Colon (tissue), 2 donors: Measurements from ENCODE around the gene LEFTY1.

ENCODE experiments used
- FAIRE-seq: peaks from 2 replicates; lab custom pipeline; 2012; peaks lifted over from hg19 to GRCh38; lab: Jason Lieb, UNC
- donor health status: control.
- donor health status: control.

LEFTY1 gene

DNA sequence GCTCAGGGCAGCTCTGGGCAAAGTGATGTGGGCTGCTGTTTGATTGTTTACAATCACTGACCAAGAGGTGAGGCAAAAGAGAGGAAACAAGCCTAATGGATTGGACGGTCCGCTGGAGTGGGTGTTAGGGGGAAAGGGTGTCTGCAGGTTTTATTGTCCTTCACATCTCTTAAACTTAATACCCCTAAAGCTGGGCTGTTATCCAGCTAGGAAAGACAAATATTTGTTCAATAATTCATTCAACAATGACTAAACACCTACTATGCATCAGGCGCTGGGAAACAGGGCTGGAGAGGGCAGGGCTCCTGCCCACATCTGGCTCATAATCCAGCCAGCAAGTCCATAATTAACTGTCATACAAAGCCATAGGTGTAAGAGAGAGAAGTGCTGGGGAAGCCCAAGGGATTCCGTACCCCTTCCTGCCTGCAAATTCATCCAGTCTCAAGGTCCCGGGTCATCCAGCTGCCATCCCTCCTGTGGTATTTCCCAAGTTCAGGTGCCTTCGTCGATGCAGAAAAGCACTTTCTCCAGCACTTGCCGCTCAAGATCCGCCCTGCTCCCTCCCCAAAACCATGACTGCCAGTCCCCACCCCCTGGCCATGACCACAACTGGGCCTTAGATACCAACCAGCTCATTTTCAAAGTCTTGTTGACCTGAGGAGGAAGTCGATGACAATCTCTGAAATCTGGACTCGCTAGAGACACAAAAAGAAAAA is 17.4 kb downstream of the LEFTY1 start:
- FAIRE-seq, result no peak

DNA sequence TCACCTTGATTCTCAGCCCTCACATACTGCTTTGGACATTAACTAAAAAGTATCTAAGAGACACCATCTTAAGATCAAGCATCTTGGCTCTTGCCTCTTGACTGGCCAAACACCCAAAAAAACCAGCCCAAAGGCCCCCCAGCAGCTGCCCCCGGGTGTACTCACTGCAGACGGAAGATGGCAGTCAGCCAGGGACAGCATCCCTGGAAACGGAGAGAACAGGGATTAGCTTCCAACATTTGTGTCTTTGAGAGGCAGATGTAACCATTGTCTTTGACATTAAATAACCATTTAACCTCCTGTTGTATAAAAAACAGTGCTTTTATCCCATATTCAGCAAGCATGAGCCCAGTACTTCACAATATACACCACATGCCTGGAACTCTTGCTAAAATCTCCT is 18.0 kb downstream of the LEFTY1 start:
- no peak for FAIRE-seq

DNA sequence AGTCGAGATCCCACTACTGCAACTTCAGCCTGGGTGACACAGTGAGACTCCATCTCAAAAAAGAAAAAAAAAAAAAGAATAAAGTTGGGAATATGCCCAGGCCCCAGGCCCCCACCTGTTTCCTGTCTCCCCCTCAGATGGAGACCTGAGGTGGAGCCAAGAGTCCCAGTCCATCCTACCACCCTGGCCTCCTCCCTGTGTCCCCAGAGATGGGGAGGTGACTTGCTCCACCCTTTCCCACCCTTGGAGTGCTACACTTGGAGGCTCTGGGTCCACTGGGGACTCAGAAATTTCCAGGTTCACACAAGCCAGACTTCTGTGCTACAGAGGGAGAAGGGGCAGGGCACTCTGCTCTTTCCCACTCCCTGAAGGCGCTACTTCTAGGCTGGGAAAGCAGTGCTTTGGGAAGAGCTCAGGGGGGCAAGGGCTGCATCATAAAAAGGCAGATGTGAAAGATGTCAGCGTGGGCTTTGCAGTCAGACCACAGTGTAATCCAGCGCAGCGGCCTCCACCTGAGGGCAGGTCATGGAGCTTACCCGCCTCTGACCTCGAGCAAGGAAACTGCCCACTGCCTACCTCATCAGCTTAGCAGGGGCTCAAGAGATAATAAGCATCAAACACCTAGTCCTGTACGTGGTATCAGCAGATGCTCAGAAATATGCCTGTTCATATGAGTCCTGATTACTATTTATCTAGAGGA is 20.2 kb downstream of the LEFTY1 start:
- FAIRE-seq, result no peak

DNA sequence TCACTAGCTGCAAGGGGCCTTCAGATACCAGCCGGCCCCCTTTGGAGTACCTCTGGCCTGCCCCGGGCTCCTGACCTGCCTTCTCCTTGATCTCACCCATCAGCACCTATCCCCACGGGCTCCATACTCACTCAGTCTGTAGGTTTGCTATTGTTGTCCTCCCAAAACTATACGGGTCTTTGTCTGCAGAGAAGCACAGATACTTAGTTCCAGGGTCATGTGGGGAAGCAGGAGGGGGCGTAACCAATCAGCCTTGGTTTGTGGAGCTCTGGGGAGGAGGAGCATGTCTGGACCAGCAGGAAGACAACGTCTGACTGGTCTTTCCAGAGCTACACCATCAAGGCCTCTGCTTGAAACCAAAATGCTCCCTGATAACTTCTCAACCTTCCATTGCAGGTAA is 22.0 kb downstream of the LEFTY1 start:
- no peak for FAIRE-seq

DNA sequence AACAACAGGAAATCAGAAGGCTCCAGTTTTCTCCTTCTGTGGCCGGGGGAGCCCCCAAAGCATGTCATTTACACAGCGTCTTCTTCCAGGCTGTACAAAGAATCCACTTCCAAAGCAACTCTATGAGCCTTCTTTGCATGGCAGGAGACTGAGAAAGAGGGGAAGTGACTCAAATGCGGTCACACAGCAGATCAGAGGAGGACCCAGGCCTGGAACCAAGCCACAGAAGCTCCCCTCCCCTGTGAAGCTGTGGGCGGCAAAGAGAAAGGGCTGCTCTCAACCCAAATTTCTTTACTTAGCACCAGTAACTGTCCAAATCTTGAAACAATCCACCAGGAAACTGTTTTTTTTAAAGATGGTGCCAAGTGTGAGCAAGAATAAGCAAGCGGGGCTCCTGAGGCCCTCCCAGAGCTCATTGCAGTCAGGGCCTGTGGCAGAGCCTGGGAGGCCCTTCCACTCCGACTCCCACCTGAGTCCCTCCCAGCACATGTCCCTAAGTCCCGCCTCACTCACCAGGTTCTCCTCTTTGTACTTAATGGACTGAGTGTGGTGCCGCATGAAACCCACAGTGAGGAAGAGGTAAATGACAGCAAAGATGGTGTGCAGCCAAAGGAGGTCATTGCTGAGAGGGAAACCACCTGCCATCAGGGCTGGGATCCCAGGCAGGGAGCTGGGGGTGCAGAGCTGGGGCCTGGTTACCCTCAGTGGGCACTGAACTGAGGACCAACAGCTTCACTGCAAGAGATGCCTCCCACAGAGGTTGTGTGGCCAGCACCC is 22.7 kb downstream of the LEFTY1 start:
- FAIRE-seq, result no peak

DNA sequence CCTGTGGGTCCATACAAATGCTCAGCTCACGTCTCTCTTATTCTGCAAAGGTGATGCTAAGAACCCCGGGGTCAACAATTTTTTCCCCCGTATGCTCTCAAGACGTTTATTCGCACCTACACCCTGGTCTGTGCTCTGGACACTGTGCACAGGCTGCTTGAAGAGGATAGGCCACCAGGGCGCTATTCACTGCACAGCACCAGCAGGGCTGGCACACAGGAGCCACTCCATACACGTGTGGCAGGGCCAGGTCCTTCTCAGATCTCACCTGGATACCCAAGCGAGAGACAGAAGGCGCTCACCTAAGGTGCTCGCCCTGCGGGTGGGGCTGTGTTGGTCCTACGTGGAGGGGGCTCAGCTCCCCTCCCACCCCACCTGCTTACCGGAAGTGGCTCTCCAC is 23.4 kb downstream of the LEFTY1 start:
- no peak for FAIRE-seq

DNA sequence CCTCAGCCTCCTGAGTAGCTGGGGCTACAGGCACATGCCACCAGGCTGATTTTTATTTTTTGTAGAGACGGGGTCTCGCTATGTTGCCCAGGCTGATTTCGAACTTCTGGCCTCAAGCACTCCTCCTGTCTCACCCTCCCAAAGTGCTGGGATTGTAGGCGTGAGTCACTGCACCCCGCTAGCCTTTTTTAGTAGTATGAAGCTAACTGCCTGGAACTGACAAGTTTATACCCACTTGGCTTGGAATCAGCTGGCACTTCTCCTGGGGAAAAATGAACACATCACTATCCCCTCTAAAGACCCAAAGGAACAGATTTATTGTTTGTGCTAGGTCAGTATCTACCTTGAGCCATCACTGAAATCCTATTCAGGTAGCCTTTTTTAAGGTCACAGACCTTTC is 25.8 kb downstream of the LEFTY1 start:
- no peak for FAIRE-seq

DNA sequence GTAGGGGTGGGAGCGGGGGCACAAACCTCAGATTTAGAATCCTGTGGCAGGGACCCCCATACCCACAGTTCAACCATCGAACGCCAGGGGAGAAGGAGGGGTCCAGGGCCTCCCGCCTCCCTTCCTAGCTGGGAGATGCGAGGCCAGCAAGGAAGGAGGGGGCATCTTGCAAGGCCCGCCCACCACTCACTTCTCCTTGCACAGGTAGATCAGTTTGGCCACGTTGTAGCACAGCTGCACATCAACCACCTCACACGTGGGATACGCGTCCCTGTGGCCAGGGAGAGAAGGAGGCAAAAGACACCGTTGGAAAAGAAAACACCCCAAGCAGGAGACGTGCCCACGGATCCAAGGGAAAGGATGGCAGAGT is 26.4 kb downstream of the LEFTY1 start:
- FAIRE-seq, result no peak

DNA sequence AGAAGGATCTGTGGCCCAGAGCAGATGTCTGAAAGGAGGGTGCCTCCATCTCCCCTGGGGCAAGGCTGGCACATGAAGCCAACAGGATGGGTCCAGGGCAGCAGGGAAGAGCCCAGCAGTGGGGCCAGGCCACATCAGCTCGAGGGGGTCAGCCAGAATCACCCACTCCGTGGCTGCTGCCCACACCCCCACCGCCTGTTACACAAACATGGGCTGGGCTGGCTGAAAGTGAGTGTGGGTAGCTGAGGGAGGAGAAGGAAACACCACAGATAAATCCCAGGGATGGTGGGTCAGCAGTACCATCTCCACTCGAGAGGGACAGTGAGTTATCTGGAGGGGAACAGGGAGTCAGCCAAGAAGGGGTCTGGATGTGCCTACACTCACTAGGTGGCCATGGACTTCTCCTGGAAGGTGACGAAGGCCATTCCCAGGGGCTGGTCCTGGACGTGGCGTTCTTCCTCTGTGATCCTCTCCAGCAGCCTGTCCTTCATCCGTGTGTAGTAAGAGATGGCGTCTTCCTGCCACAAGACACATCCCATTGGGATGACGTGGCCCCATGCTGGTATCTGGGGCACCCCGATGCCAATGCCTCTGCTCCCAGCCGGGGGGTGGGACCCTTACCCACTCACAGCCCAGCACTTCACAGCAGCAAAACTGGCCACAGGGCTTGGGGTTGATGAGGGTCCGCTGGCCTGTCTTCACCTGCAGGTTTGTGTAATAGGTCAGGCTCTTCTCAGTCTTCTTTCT is 26.9 kb downstream of the LEFTY1 start:
- no peak for FAIRE-seq

DNA sequence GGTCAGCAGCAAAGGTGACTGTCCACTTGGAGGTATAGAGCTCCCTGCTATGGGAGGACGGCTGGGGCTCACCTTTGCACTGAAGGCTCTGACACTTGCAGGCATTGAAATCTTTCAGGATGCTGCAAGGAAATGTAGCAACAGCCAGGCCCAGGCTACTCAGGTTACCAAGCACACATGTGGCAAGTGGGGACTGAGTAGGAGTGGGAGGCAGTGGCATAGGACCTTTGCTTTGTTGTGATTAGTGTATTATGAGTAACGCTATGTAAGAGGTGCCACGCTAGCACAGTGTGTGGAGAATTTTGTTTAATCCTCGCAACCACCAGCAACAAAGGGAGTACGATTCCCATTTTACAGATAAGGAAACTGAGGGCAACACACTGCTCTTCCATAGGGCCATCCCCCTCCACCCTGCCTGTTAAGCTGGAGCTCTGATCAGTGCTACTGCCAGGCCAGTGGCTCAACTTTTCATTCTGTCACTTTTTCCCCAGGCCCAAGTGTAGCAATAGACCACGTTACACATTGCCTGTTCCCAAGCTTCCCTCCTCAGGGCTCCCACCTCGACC is 28.0 kb downstream of the LEFTY1 start:
- FAIRE-seq, result no peak

DNA sequence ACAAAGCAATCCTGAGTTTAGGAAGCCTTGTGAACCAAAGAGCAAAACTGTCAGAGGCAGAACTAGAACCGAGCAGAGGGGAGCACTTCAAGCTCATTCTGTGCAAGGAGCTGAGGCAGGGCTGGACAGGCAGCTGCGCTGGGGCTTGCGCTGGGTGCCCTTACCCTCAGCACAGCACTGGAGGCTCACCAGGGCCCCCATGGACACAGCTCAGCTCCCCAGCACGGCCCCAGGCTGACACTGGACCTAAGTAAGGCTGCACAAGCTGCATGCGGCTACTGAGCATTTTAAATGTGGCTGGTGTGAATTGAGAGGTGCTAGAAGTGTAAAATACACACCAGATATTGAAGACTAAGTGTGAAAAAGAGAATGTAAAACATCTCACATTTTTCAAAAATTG is 28.8 kb downstream of the LEFTY1 start:
- FAIRE-seq, result no peak

DNA sequence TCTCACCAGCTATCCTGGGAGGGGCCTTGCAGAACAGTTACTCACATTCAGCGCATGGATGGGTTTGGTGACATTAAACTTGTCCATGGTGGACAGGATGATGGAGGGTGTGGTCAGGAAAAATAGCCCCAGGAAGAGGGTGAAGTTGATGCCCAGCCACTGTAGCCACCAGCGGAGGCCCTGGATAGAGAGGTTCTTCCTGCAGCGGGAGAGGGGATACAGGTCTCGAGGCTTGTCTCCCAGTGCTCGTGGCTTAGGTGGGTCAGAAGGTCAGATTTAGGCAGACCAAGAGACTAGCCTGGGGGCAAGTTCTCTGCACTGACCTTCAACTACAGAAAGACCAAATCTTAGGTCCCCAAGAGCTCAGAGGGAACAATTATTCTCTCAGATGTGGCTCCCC is 29.8 kb downstream of the LEFTY1 start:
- FAIRE-seq, result no peak

DNA sequence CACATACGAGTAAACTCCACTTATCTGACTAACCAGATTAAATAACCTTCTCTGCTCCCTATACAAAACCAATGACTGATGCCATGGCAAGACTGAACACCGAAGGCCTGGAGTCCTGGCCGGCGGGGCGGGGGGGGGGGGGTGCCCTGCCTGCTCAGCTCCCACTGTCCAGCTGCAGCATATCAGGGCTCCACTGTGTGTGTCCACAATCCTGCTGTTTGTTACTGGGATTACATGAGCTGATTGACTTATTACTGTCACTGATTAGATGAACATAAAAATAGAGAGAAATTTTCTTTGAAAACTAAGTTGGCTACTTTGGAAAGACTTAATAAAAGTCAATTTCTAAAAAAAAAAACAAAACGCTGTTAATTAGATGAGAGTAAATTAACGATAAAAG is 31.7 kb downstream of the LEFTY1 start:
- FAIRE-seq, result no peak

DNA sequence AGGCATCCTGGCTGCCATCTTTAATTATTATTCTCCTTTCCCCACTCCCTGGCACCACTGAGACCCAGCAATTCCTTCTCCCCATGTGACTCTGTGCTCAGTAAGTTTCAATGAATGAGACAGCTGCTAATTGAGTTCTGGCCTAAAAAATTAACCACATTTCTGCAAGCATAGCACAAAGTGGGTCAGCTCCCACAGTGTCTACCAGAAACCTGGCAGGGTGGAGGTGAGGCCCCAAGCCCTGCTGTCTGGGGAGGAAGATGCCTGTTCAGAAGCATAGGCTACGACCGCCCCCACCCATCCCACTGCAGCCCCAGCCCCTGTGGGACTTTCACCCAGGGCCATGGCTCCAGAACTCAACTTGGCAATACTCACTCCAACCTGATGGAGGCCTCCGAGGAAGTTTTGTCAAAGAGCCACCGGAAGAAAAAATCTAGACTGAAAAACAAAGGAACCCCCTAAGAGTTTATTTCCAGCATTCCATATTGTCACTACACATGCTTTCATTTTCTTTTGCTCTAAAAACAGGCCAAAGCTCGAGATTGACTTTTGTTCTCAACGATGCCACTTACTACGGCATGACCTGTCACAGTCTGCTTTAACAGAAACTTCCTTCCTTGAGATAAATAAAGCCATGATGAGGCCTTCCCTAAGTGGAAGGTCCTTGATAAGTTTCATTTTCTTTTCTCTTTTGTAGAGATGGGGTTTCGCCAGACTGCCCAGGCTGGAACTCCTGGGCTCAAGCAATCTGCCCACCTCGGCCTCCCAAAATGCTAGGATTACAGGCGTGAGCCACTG is 33.2 kb downstream of the LEFTY1 start:
- FAIRE-seq, result no peak

DNA sequence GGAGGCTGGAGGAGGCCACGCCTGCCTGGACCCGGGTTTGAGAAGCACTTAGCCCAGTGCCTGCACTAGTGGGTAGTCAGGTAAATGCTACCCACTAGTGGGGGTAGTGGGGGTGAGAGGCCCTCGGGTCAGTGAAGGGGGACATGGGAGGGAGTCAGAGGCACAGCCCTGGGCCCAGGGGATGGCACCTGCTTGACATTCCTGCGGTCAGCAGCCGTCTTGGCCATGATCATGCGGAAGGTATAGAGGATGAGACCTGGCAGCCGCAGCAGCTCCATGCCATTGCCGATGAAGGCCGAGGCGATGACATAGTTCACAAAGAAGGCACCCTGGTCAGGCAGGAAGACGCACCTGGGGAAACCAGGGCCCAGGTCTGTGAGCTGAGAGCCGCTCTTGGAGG is 35.5 kb downstream of the LEFTY1 start:
- FAIRE-seq, result no peak

DNA sequence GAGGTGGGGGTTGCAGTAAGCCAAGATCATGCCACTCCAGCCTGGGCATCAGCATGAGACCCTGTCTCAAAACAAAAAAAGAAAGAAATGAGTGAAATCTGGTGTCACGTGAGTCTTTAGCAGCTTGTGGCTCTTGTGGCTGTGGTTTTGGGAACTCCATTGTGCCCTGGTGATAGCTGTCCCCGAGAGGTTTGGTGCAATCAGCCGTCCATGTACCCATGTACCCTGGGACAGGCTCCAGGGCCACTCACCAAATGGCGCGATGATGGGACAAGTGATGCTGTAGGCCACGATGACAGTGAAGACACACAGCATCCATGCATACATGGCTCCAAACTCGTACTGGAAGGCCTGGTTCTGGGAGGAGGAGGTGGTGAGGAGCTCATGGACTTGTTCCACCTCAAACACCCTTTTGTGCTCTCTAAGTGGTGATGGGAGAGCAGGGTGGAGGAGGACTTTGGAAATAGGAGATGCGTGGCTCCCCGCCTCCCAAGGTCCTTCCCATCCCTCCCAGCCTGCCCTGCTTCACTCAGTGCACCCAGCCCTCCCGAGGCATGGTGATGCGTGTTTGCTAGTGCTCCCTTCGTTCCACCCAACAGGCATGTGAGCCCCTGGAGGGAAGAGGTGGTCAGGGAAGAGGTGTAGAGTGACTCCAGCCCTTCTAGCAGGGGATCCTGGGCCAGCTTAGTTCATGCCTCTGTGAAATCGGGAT is 36.4 kb downstream of the LEFTY1 start:
- no peak for FAIRE-seq

DNA sequence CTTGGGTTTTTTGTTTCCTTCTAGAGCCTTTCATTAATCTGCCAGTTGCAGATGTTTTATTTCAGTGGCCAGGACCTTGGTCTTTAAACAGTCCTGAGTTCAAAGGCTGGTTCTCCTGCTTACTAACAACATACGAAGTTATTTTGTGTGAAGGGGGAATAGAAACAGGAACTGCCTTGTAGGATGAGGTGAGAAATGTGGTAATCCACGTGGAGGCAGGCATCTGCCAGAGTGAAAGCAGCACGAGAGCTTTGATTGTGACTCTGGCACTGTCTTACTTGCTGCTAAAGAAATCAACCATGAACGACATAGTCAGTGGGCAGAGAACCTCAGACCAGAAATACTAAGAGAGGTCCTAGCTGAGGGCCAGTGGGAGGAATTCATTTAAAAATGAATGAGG is 37.1 kb downstream of the LEFTY1 start:
- no peak for FAIRE-seq

DNA sequence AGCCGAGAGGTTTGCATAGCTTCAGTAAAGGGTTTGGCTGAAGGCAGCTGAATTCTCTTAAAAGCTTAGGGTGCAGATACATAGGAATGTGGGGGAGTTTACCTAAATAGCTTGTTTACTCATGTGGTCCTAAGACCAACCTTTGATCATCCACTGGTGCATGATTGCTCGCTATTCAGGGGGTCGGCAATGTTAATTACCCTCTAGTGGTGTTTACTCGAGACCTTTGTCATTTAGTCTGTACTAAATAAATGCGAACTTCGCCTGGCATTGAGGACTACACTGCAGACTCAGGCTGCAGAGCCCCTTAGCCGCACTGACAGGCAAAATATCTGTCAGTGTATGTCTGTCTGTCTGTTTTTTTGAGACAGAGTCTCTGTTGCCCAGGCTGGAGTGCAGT is 38.6 kb downstream of the LEFTY1 start:
- FAIRE-seq, result no peak

DNA sequence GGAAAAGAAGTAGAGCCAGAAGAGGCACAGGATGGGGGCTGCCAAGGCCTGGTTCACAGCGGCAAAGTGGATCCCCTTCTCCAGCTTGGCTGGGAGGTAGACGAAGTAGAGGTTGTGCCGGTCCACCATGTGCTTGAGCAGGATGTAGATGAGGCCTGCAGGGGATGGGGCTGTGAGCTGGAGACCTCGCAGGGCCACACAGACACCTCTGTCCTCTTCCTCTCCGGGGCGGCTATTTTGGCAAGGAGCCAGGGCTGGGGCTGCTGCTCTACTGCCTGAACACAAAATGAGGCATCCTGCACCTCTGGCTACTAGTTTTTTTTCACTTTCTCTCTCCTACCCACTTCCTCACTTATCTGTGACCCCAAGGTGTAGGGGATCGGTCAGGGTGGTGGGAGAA is 39.0 kb downstream of the LEFTY1 start:
- no peak for FAIRE-seq

DNA sequence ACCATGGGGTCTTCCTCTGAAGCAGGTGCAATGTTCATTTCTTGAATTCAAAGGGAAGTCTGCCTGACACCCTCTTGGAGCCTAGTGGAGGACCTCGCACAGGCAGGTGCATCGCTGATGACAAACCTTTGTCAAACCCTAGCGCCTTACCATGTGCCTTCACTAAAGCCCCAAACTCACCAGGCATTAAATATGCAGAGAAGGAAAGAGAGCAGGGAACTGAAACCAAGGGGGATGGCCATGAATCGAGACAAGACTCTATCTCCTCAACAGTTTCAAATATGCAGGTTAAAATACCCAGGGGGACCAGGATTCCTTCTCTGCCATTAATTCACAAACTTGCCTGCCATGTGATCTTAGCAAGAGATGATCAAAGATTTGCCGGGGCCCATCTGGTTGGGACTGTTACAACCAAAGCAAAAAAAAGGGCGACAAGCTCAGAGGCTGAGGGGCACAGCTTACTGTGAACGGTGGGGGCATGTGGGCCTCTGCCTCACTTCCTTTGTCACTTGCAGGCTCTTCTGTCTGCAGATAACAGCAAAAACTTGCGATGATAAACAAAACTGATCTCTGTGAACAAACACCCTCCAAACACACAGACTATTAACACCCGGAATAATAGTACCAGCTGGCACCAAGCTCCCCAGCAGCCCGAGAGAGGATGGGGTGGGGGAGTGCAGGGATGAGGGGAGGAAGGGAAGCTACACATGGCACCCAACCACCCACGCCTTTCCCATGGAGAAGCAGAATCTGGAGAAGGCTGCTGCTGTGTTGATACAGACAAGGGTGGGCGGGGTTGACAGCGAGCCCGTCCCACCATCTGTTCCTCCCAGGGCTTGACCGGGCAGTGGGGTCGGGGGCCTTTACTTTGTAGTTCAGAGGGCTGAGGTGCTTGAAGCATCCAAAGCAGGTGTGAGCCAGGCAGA is 40.7 kb downstream of the LEFTY1 start:
- no peak for FAIRE-seq
